HepG2 (cell line): ENCODE measurements around the gene HK2. TPM values are rescaled to one million over a fixed set of nuclear protein-coding genes. Genes with fewer than 3 reads are reported as not detected.

ENCODE experiments used
- JUNB ChIP-seq: sonication (generic); formaldehyde crosslinking; IDR thresholded peaks from 2 replicates; pipeline ENCODE4 v1.8.0; 2022; ENCODE audit warnings: missing genetic modification reagents, mild to moderate bottlenecking, borderline replicate concordance
- MED13 ChIP-seq: sonication (generic); formaldehyde crosslinking; IDR thresholded peaks from 2 replicates; pipeline ENCODE4 v1.5.0; 2020; ENCODE audit warnings: missing genetic modification reagents
- NR2F2 ChIP-seq: IDR thresholded peaks from 2 replicates; pipeline ENCODE4 v1.6.1; 2012; ENCODE audit warnings: low read depth, inconsistent platforms, borderline replicate concordance
- PCBP2 ChIP-seq: fragments of 200-400 bp; formaldehyde crosslinking; optimal IDR thresholded peaks from 2 replicates; pipeline ENCODE3; 2018; ENCODE audit warnings: low read length, low read depth; ENCODE audit not compliant: poor library complexity, severe bottlenecking
- PHF8 ChIP-seq: sonication (generic); formaldehyde crosslinking; IDR thresholded peaks from 2 replicates; pipeline ENCODE4 v1.5.0; 2020; ENCODE audit warnings: missing genetic modification reagents
- REL ChIP-seq: sonication (generic); formaldehyde crosslinking; conservative IDR thresholded peaks from 2 replicates; pipeline ENCODE4 v1.8.0; 2022; ENCODE audit warnings: mild to moderate bottlenecking, missing genetic modification reagents, moderate library complexity
- ZFP82 ChIP-seq: sonication (generic); formaldehyde crosslinking; IDR thresholded peaks from 2 replicates; pipeline ENCODE4 v1.5.1; 2020; ENCODE audit warnings: mild to moderate bottlenecking, missing genetic modification reagents, borderline replicate concordance
- ZNF136 ChIP-seq: sonication (generic); formaldehyde crosslinking; IDR thresholded peaks from 2 replicates; pipeline ENCODE4 v1.8.1; 2022; ENCODE audit warnings: low read depth, mild to moderate bottlenecking, moderate library complexity, missing genetic modification reagents
- ZNF337 ChIP-seq: sonication (generic); formaldehyde crosslinking; IDR thresholded peaks from 2 replicates; pipeline ENCODE4 v1.5.1; 2020; ENCODE audit warnings: missing genetic modification reagents, low read depth, mild to moderate bottlenecking, borderline replicate concordance
- ZNF678 ChIP-seq: sonication (generic); formaldehyde crosslinking; IDR thresholded peaks from 2 replicates; pipeline ENCODE4 v1.4.0; 2020; ENCODE audit warnings: mild to moderate bottlenecking, missing genetic modification reagents
- polyA plus RNA-seq, 8 experiments: library from polyadenylated mRNA; depleted of rRNA in 3 of 8; stranded (reverse) in 7 of 8; unstranded in 1 of 8; fragments of >200 nt; fragmentation: Illumina TruSeq in 4 of 8; extraction: Trizol in 4 of 8; gene quantifications; 2 replicates each; pipeline versions ENCODE4 v1.2.1 to v1.2.3, GENCODE V29; 2011 to 2016; ENCODE audit warnings: low read depth in 4 of 8, missing spikeins in 1 of 8, mixed read lengths in 1 of 8; ENCODE audit not compliant: insufficient read depth in 1 of 8
- total RNA-seq, 5 experiments: library from RNA; depleted of rRNA; stranded (reverse); fragments of >200 nt; fragmentation: Illumina TruSeq; extraction: Trizol; gene quantifications; 2 replicates each; pipeline ENCODE4 v1.2.3, GENCODE V29; 2016; ENCODE audit warnings: low read depth in 1 of 5
- TF ChIP-seq, protein P1 (sequence below): sonication (generic); formaldehyde crosslinking; IDR thresholded peaks from 2 replicates; pipeline ENCODE4 v1.5.1; 2020; ENCODE audit warnings: missing genetic modification reagents, mild to moderate bottlenecking, borderline replicate concordance
- TF ChIP-seq, protein P2 (sequence below): sonication (generic); formaldehyde crosslinking; IDR thresholded peaks from 2 replicates; pipeline ENCODE4 v1.5.0; 2020; ENCODE audit warnings: missing genetic modification reagents, mild to moderate bottlenecking, borderline replicate concordance
- TF ChIP-seq, protein P3 (sequence below): sonication (generic); formaldehyde crosslinking; IDR thresholded peaks from 2 replicates; pipeline ENCODE4 v1.4.0; 2020; ENCODE audit warnings: missing genetic modification reagents
- TF ChIP-seq, protein P4 (sequence below): sonication (generic); formaldehyde crosslinking; IDR thresholded peaks from 2 replicates; pipeline ENCODE4 v1.9.0; 2021; ENCODE audit warnings: missing genetic modification reagents, borderline replicate concordance
- TF ChIP-seq, protein P5 (sequence below): sonication (generic); formaldehyde crosslinking; IDR thresholded peaks from 2 replicates; pipeline ENCODE4 v1.5.0; 2020; ENCODE audit warnings: mild to moderate bottlenecking, missing genetic modification reagents
- TF ChIP-seq, protein P6 (sequence below): sonication (generic); formaldehyde crosslinking; IDR thresholded peaks from 2 replicates; pipeline ENCODE4 v1.4.0; 2020; ENCODE audit warnings: mild to moderate bottlenecking, missing genetic modification reagents

HK2 gene
- total and polyA plus RNA-seq, 2 of the 13 experiments (the other 11 are each of a cell fraction or from before 2014, with no cell fraction given): 13.2 to 101 TPM

DNA sequence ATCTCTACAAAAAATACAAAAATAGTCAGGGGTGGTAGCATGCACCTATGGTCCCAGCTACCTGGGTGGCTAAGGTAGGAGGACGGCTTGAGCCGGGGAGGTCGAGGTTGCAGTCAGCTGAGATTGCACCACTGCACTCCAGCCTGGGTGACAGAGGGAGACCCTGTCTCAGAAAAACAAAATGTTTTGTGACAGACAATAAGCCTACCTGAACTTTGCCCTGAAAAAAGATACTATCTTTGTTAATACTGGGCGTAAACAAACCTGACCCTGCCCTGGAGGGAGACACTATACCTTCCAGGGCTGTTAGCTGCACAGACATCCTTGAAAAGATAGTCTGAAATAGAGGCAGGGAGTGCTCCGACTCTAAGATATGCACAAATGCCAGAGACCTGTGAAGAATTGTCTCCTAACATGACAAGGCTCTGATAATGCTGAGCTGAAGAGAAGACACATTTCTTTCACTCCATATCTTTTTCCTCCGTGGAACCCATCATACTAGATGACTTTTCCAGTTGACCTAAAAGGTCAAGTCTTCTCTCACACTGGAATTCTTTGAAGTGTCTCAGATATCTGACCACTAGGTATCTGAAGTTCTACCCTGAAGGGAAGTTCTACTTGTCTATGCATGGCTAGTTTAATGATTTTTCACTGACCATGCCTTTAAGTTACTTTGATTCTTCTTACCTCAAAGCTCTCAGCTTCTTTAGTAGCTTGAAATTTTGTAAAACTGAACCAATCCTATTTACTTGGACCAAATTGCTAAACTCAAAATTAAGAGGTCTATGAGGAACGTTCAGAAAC, 20.9 kb upstream of the HK2 start (continued):
- TF ChIP-seq, protein P1, sequence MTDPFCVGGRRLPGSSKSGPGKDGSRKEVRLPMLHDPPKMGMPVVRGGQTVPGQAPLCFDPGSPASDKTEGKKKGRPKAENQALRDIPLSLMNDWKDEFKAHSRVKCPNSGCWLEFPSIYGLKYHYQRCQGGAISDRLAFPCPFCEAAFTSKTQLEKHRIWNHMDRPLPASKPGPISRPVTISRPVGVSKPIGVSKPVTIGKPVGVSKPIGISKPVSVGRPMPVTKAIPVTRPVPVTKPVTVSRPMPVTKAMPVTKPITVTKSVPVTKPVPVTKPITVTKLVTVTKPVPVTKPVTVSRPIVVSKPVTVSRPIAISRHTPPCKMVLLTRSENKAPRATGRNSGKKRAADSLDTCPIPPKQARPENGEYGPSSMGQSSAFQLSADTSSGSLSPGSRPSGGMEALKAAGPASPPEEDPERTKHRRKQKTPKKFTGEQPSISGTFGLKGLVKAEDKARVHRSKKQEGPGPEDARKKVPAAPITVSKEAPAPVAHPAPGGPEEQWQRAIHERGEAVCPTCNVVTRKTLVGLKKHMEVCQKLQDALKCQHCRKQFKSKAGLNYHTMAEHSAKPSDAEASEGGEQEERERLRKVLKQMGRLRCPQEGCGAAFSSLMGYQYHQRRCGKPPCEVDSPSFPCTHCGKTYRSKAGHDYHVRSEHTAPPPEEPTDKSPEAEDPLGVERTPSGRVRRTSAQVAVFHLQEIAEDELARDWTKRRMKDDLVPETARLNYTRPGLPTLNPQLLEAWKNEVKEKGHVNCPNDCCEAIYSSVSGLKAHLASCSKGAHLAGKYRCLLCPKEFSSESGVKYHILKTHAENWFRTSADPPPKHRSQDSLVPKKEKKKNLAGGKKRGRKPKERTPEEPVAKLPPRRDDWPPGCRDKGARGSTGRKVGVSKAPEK: peak; percentile 88; the same call in 1 of the 2 replicates
- no peak for TF ChIP-seq ZFP82 (CRISPR knock-in tag)
- TF ChIP-seq MED13: no peak
- TF ChIP-seq ZNF678 (CRISPR knock-in tag): no peak
- peak; percentile 82 for TF ChIP-seq NR2F2
- TF ChIP-seq PCBP2: no peak
- no peak for TF ChIP-seq JUNB (CRISPR knock-in tag)
- no peak for TF ChIP-seq PHF8 (CRISPR knock-in tag)
- no peak for TF ChIP-seq REL
- TF ChIP-seq, protein P2, sequence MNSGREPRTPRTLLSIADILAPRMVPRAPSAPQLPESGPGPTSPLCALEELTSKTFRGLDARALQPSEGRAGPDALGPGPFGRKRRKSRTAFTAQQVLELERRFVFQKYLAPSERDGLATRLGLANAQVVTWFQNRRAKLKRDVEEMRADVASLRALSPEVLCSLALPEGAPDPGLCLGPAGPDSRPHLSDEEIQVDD: no peak
- TF ChIP-seq, protein P3, sequence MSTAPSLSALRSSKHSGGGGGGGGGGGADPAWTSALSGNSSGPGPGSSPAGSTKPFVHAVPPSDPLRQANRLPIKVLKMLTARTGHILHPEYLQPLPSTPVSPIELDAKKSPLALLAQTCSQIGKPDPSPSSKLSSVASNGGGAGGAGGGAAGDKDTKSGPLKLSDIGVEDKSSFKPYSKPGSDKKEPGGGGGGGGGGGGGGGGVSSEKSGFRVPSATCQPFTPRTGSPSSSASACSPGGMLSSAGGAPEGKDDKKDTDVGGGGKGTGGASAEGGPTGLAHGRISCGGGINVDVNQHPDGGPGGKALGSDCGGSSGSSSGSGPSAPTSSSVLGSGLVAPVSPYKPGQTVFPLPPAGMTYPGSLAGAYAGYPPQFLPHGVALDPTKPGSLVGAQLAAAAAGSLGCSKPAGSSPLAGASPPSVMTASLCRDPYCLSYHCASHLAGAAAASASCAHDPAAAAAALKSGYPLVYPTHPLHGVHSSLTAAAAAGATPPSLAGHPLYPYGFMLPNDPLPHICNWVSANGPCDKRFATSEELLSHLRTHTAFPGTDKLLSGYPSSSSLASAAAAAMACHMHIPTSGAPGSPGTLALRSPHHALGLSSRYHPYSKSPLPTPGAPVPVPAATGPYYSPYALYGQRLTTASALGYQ: 0 out of 2 replicates have a peak, but pooled peaks have one; percentile 49
- TF ChIP-seq, protein P4, sequence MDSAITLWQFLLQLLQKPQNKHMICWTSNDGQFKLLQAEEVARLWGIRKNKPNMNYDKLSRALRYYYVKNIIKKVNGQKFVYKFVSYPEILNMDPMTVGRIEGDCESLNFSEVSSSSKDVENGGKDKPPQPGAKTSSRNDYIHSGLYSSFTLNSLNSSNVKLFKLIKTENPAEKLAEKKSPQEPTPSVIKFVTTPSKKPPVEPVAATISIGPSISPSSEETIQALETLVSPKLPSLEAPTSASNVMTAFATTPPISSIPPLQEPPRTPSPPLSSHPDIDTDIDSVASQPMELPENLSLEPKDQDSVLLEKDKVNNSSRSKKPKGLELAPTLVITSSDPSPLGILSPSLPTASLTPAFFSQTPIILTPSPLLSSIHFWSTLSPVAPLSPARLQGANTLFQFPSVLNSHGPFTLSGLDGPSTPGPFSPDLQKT (CRISPR knock-in tag): no peak
- peak; percentile 79; the same call in 1 of the 2 replicates for TF ChIP-seq ZNF337 (CRISPR knock-in tag)
- TF ChIP-seq, protein P5, sequence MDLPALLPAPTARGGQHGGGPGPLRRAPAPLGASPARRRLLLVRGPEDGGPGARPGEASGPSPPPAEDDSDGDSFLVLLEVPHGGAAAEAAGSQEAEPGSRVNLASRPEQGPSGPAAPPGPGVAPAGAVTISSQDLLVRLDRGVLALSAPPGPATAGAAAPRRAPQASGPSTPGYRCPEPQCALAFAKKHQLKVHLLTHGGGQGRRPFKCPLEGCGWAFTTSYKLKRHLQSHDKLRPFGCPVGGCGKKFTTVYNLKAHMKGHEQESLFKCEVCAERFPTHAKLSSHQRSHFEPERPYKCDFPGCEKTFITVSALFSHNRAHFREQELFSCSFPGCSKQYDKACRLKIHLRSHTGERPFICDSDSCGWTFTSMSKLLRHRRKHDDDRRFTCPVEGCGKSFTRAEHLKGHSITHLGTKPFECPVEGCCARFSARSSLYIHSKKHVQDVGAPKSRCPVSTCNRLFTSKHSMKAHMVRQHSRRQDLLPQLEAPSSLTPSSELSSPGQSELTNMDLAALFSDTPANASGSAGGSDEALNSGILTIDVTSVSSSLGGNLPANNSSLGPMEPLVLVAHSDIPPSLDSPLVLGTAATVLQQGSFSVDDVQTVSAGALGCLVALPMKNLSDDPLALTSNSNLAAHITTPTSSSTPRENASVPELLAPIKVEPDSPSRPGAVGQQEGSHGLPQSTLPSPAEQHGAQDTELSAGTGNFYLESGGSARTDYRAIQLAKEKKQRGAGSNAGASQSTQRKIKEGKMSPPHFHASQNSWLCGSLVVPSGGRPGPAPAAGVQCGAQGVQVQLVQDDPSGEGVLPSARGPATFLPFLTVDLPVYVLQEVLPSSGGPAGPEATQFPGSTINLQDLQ (CRISPR knock-in tag): no peak
- TF ChIP-seq ZNF136 (CRISPR knock-in tag): 0 out of 2 replicates have a peak, but pooled peaks have one; percentile 26
- TF ChIP-seq, protein P6, sequence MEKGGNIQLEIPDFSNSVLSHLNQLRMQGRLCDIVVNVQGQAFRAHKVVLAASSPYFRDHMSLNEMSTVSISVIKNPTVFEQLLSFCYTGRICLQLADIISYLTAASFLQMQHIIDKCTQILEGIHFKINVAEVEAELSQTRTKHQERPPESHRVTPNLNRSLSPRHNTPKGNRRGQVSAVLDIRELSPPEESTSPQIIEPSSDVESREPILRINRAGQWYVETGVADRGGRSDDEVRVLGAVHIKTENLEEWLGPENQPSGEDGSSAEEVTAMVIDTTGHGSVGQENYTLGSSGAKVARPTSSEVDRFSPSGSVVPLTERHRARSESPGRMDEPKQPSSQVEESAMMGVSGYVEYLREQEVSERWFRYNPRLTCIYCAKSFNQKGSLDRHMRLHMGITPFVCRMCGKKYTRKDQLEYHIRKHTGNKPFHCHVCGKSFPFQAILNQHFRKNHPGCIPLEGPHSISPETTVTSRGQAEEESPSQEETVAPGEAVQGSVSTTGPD (CRISPR knock-in tag): no peak
